Lower leg skin (tissue), 4 donors: ENCODE results near the gene CZIB. TPM values are rescaled to one million over a fixed set of nuclear protein-coding genes. Genes with fewer than 3 reads are reported as not detected.

ENCODE experiments used
- DNase-seq, 2 donors: peaks; one replicate each; pipeline ENCODE4 v3.0.0-alpha.2; 2019; ENCODE audit warnings: low spot score in 2 of 2
- H3K4me3 ChIP-seq: fragments of 200-600 bp; sonication (generic); 2 replicates; pipeline ENCODE4 v1.5.1; 2017; ENCODE audit warnings: mild to moderate bottlenecking, low read depth; ENCODE audit not compliant: poor library complexity, severe bottlenecking
- CTCF ChIP-seq, 3 donors: fragments of 450-650 bp; IDR thresholded peaks; one replicate each; pipeline ENCODE4 v1.5.1; 2016; ENCODE audit warnings: antibody characterized with exemption in 3 of 3, mild to moderate bottlenecking in 3 of 3, moderate library complexity in 2 of 3
- POLR2A ChIP-seq, 2 donors: fragments of 450-650 bp; IDR thresholded peaks; one replicate each; pipeline ENCODE4 v1.6.1; 2016 to 2017; ENCODE audit warnings: antibody characterized with exemption in 2 of 2, mild to moderate bottlenecking in 1 of 2, moderate library complexity in 1 of 2
- WGBS, 2 donors: methylation state at CpG; one replicate each; pipeline ENCODE4 v1.1.5; 2018; 5-methylcytosine and 5-hydroxymethylcytosine counted together
- intact Hi-C: fragments of 100-400 bp; cut with DNase I; formaldehyde crosslinking; loops from one replicate; pipeline ENCODE4 v1.15.0; 2023; ENCODE audit warnings: low total_unique reads
- total RNA-seq, 4 donors: library from RNA; depleted of rRNA; stranded (reverse); fragments of >200 nt; gene quantifications; one replicate each; pipeline ENCODE4 v1.1.0, GENCODE V29; 2016

The CZIB gene
- total RNA-seq, 4 donors from 2014 or later, result 19.1 to 39.8 (median 29.0) TPM

- no peak overlapping the region for H3K4me3 ChIP-seq
- intact Hi-C loops, result no loop called here
- no peak for DNase-seq
- TF ChIP-seq CTCF (IDR thresholded peaks at IDR 0.05), result no peak
- WGBS, 2 donors, result 89 to 94% methylated on average over 4 of the region's 4 CpGs
Measured at GRCh38 chr1:53260631-53261247, 40.3 kb upstream of the CZIB start.

- no peak for DNase-seq
- TF ChIP-seq CTCF (IDR thresholded peaks at IDR 0.05) (no peak), POLR2A (IDR thresholded peaks at IDR 0.05) (no peak)
- intact Hi-C loops, result no loop called here
- WGBS, 2 donors, result 91 to 96% methylated on average over 2 of the region's 2 CpGs
- no peak overlapping the region for H3K4me3 ChIP-seq
Measured at GRCh38 chr1:53259932-53260331, 39.5 kb upstream of the CZIB start.

- intact Hi-C loops, result no loop called here
- DNase-seq, result no peak
- H3K4me3 ChIP-seq, result no peak overlapping the region
- TF ChIP-seq CTCF (IDR thresholded peaks at IDR 0.05) (no peak), POLR2A (IDR thresholded peaks at IDR 0.05) (no peak)
- 56 to 64% methylated on average over 1 of the region's 1 CpG for WGBS, 2 donors
Measured at GRCh38 chr1:53258216-53258615, 37.8 kb upstream of the CZIB start.

GRCh38 chr1:53257454-53258081 lies 37.1 kb upstream of the CZIB start:
- intact Hi-C loops, result no loop called here
- no peak for TF ChIP-seq POLR2A (IDR thresholded peaks at IDR 0.05)
- TF ChIP-seq CTCF (IDR thresholded peaks at IDR 0.05), result no peak
- WGBS, 2 donors, result 94 to 95% methylated on average over 5 of the region's 5 CpGs
- no peak overlapping the region for H3K4me3 ChIP-seq
- no peak for DNase-seq

GRCh38 chr1:53256511-53257453 lies 36.3 kb upstream of the CZIB start:
- intact Hi-C loops, result no loop called here
- WGBS, 2 donors, result 93 to 94% methylated on average over 11 of the region's 11 CpGs
- H3K4me3 ChIP-seq, result no peak overlapping the region
- no peak for TF ChIP-seq CTCF (IDR thresholded peaks at IDR 0.05)
- TF ChIP-seq POLR2A (IDR thresholded peaks at IDR 0.05), result no peak
- DNase-seq, result no peak
